Adrenal gland (tissue), 5 donors: ENCODE measurements around the gene ITIH3.

Experiments used
- POLR2A ChIP-seq, 2 donors: fragments of 450-650 bp; IDR thresholded peaks; one replicate each; pipeline ENCODE4 v1.6.1; 2017; ENCODE audit warnings: antibody characterized with exemption in 2 of 2, mild to moderate bottlenecking in 2 of 2, moderate library complexity in 1 of 2
- TF ChIP-seq, protein P1 (sequence below), 6 experiments: fragments of 450-650 bp in 4 of 6; fragments of 200-600 bp in 2 of 6; sonication (generic) in 1 of 6; IDR thresholded peaks; 1 replicate in 5 of 6; 2 replicates in 1 of 6; pipeline versions ENCODE4 v1.5.1 to v1.8.0; 2016 to 2021; ENCODE audit warnings: antibody characterized with exemption in 6 of 6, mild to moderate bottlenecking in 2 of 6, moderate library complexity in 1 of 6
- donor health status: DM: no; HTN: no; CAD: no.

DNA sequence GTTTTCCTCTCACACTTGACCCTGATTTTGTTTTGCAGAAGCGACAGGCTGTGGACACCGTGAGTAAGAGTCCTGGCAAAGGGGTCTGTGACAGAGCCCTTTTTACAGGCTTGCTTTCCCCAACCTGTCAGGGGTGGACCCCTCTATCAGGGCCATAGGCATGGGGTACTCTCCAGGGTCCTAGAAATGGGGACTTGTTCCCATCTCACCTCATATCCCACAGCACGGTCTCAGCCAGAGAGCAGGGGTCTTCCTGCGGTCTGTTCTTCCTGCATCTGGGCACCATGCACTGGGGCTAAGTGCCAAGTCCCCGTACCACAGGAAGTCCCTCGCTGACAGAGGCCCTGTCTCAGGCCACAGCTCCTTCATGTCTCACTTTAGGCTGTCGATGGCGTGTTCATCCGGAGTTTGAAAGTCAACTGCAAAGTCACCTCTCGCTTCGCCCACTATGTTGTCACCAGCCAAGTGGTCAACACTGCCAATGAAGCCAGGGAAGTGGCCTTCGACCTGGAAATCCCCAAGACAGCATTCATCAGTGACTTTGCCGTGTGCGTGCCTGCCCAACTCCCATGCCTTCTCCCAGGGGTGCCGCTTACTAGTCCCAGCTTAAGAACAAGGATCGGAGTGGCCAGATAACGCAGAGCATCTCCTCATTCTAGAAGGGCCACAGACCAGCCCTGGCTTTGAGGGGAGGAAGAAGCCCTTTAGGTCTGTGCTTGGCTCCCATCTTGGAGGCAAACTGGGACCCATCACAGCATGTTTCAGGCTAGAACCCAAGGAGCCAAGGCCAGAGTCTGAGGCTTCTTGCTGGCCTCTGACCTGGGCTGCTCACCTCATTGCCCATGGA, 16.4 kb upstream of the ITIH3 start:
- TF ChIP-seq, protein P1, sequence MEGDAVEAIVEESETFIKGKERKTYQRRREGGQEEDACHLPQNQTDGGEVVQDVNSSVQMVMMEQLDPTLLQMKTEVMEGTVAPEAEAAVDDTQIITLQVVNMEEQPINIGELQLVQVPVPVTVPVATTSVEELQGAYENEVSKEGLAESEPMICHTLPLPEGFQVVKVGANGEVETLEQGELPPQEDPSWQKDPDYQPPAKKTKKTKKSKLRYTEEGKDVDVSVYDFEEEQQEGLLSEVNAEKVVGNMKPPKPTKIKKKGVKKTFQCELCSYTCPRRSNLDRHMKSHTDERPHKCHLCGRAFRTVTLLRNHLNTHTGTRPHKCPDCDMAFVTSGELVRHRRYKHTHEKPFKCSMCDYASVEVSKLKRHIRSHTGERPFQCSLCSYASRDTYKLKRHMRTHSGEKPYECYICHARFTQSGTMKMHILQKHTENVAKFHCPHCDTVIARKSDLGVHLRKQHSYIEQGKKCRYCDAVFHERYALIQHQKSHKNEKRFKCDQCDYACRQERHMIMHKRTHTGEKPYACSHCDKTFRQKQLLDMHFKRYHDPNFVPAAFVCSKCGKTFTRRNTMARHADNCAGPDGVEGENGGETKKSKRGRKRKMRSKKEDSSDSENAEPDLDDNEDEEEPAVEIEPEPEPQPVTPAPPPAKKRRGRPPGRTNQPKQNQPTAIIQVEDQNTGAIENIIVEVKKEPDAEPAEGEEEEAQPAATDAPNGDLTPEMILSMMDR (IDR thresholded peaks at IDR 0.05), result no peak
- TF ChIP-seq POLR2A (IDR thresholded peaks at IDR 0.05), result no peak
